Measurements from ENCODE around the gene GLYAT. TPM values are rescaled to one million over a fixed set of nuclear protein-coding genes. Genes with fewer than 3 reads are reported as not detected.

GLYAT gene
- total RNA-seq, 4 donors from 2014 or later = 0.36 to 0.42 TPM; not detected in 2

GRCh38 chr11:58742981-58743880, 11.5 kb upstream of the GLYAT start:
- no peak for TF ChIP-seq POLR2A (IDR thresholded peaks at IDR 0.05)
- Histone ChIP-seq H3K4me1 (no peaks in the 10 kb centered on the region), H3K27ac (no peak overlapping the region), H3K27me3 (no peaks in the 10 kb centered on the region), H3K4me3 (no peak overlapping the region), H3K9me3 (peaks cover 3% of the 10 kb centered on the region), H3K36me3 (no peaks in the 10 kb centered on the region)
- 56% methylated on average over 3 of the region's 3 CpGs for WGBS
- DNase-seq (ENCODE audit: low spot score in 2 of 2) = no peak

- 66% methylated on average over 2 of the region's 2 CpGs for WGBS
- Histone ChIP-seq H3K36me3 (no peaks in the 10 kb centered on the region), H3K4me3 (no peak overlapping the region), H3K9me3 (peaks cover 3% of the 10 kb centered on the region), H3K27ac (no peak overlapping the region), H3K4me1 (no peaks in the 10 kb centered on the region), H3K27me3 (no peaks in the 10 kb centered on the region)
- TF ChIP-seq CTCF (IDR thresholded peaks at IDR 0.05) (no peak), EP300 (IDR thresholded peaks at IDR 0.05) (no peak), POLR2A (IDR thresholded peaks at IDR 0.05) (no peak), POLR2AphosphoS5 (IDR thresholded peaks at IDR 0.05) (no peak)
- DNase-seq (ENCODE audit: low spot score in 2 of 2) = no peak
These were observed 10.4 kb upstream of the GLYAT start for GRCh38 chr11:58742140-58742539.

GRCh38 chr11:58741127-58741526, 9.4 kb upstream of the GLYAT start:
- TF ChIP-seq POLR2A (IDR thresholded peaks at IDR 0.05) (no peak), POLR2AphosphoS5 (IDR thresholded peaks at IDR 0.05) (no peak), EP300 (IDR thresholded peaks at IDR 0.05) (no peak), CTCF (IDR thresholded peaks at IDR 0.05) (no peak)
- H3K27ac ChIP-seq = no peak overlapping the region
- H3K36me3 ChIP-seq = no peaks in the 10 kb centered on the region
- WGBS = 65% methylated on average over 1 of the region's 1 CpG
- H3K4me1 ChIP-seq = no peaks in the 10 kb centered on the region
- peaks cover 3% of the 10 kb centered on the region for H3K9me3 ChIP-seq
- no peaks in the 10 kb centered on the region for H3K27me3 ChIP-seq
- no peak for DNase-seq (ENCODE audit: low spot score in 2 of 2)
- H3K4me3 ChIP-seq = no peak overlapping the region

GRCh38 chr11:58740447-58740846, 8.7 kb upstream of the GLYAT start:
- TF ChIP-seq EP300 (IDR thresholded peaks at IDR 0.05) (no peak), POLR2AphosphoS5 (IDR thresholded peaks at IDR 0.05) (no peak), POLR2A (IDR thresholded peaks at IDR 0.05) (no peak), CTCF (IDR thresholded peaks at IDR 0.05) (no peak)
- H3K36me3 ChIP-seq = no peaks in the 10 kb centered on the region
- no peak overlapping the region for H3K27ac ChIP-seq
- no peak overlapping the region for H3K4me3 ChIP-seq
- H3K9me3 ChIP-seq = peaks cover 3% of the 10 kb centered on the region
- H3K27me3 ChIP-seq = no peaks in the 10 kb centered on the region
- DNase-seq (ENCODE audit: low spot score in 2 of 2) = no peak
- 80% methylated on average over 4 of the region's 4 CpGs for WGBS
- H3K4me1 ChIP-seq = no peaks in the 10 kb centered on the region

GRCh38 chr11:58739725-58740430, 8.1 kb upstream of the GLYAT start:
- Histone ChIP-seq H3K27me3 (no peaks in the 10 kb centered on the region), H3K36me3 (no peaks in the 10 kb centered on the region), H3K27ac (no peak overlapping the region), H3K9me3 (peaks cover 3% of the 10 kb centered on the region), H3K4me3 (no peak overlapping the region), H3K4me1 (no peaks in the 10 kb centered on the region)
- 73% methylated on average over 3 of the region's 3 CpGs for WGBS
- TF ChIP-seq EP300 (IDR thresholded peaks at IDR 0.05) (no peak), POLR2AphosphoS5 (IDR thresholded peaks at IDR 0.05) (no peak)
- no peak for DNase-seq (ENCODE audit: low spot score in 2 of 2)

Data from suprapubic skin (tissue), 4 donors.